Lower lobe of right lung (tissue), 2 donors: ENCODE measurements around the gene ABCA3. TPM values are rescaled to one million over a fixed set of nuclear protein-coding genes. Genes with fewer than 3 reads are reported as not detected.

Experiments
- ATAC-seq, 2 donors: fragments of 200-7000 bp; cut with Tn5 transposase; one replicate each; pipeline ENCODE4 v1.9.1; 2020 to 2022; ENCODE audit warnings: mild to moderate bottlenecking in 2 of 2, moderate library complexity in 2 of 2
- DNase-seq: peaks from one replicate; pipeline ENCODE4 v3.0.0-alpha.2; 2020
- H3K27ac ChIP-seq: fragments of 200-600 bp; one replicate; pipeline ENCODE4 v1.8.0; 2022
- H3K27me3 ChIP-seq: fragments of 200-600 bp; one replicate; pipeline ENCODE4 v1.8.0; 2022; ENCODE audit warnings: low read depth
- H3K36me3 ChIP-seq: fragments of 200-600 bp; one replicate; pipeline ENCODE4 v1.8.0; 2022; ENCODE audit warnings: mild to moderate bottlenecking
- H3K4me1 ChIP-seq: fragments of 200-600 bp; one replicate; pipeline ENCODE4 v1.8.0; 2022
- H3K4me3 ChIP-seq: fragments of 200-600 bp; one replicate; pipeline ENCODE4 v1.8.0; 2022; ENCODE audit warnings: mild to moderate bottlenecking
- H3K9me3 ChIP-seq: fragments of 200-600 bp; one replicate; pipeline ENCODE4 v1.8.0; 2022
- CTCF ChIP-seq: fragments of 200-600 bp; IDR thresholded peaks from one replicate; pipeline ENCODE4 v1.8.0; 2022; ENCODE audit warnings: antibody characterized with exemption, mild to moderate bottlenecking
- intact Hi-C: fragments of 100-400 bp; cut with DNase I; formaldehyde crosslinking; loops from one replicate; pipeline ENCODE4 v1.11.0; 2022
- total RNA-seq: library from RNA; stranded (reverse); fragmentation: NEBNext Ultra II Directional; extraction: Animal tissue kit (Norgen Biotek cat#: 25700); gene quantifications from one replicate; pipeline ENCODE4 v1.2.1, GENCODE V29; 2021
- donor health status: DM: no; HTN: yes; CAD: no; lungs with severe emphysema.

The ABCA3 gene
- total RNA-seq, 1 donor from 2014 or later, result 491 TPM

GRCh38 chr16:2296661-2297505 is 43.6 kb downstream of the ABCA3 start:
- no peak overlapping the region for H3K27ac ChIP-seq
- intact Hi-C loops, result no loop called here
- H3K27me3 ChIP-seq, result no peaks in the 10 kb centered on the region
- no peaks in the 10 kb centered on the region for H3K9me3 ChIP-seq
- H3K4me3 ChIP-seq, result no peak overlapping the region
- no peaks in the 10 kb centered on the region for H3K4me1 ChIP-seq
- DNase-seq, result no peak
- TF ChIP-seq CTCF, result peak; percentile 33
- ATAC-seq, result peak; percentile 47 to 68
- H3K36me3 ChIP-seq, result peaks cover 92% of the 10 kb centered on the region

GRCh38 chr16:2295056-2295798 is 45.3 kb downstream of the ABCA3 start:
- Histone ChIP-seq H3K4me1 (no peaks in the 10 kb centered on the region), H3K9me3 (no peaks in the 10 kb centered on the region), H3K4me3 (no peak overlapping the region), H3K27ac (no peak overlapping the region), H3K36me3 (peaks cover 98% of the 10 kb centered on the region), H3K27me3 (no peaks in the 10 kb centered on the region)
- DNase-seq (no peak), ATAC-seq (peak in 1 of 2 donors; percentile 7)
- intact Hi-C loops, result no loop called here
- TF ChIP-seq CTCF, result no peak

DNA sequence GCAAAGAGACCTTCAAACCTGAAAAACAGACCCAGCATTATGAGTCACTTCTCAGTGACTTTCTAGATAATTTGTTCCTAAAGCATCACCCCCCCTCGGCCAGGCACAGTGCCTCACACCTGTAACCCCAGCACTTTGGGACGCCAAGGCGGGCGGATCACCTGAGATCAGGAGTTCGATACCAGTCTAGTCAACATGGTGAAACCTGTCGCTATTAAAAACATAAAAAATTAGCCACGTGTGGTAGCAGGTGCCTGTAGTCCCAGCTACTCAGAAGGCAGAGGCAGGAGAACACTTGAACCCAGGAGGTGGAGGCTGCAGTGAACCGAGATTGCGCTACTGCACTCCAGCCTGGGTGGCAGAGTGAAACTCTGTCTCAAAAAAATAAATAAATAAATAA is 48.3 kb downstream of the ABCA3 start:
- TF ChIP-seq CTCF, result no peak
- intact Hi-C loops, result no loop called here
- DNase-seq (no peak), ATAC-seq (no peak)
- H3K27ac ChIP-seq, result no peak overlapping the region
- H3K4me1 ChIP-seq, result no peaks in the 10 kb centered on the region
- H3K36me3 ChIP-seq, result peaks cover 98% of the 10 kb centered on the region
- no peak overlapping the region for H3K4me3 ChIP-seq
- no peaks in the 10 kb centered on the region for H3K9me3 ChIP-seq
- H3K27me3 ChIP-seq, result no peaks in the 10 kb centered on the region

DNA sequence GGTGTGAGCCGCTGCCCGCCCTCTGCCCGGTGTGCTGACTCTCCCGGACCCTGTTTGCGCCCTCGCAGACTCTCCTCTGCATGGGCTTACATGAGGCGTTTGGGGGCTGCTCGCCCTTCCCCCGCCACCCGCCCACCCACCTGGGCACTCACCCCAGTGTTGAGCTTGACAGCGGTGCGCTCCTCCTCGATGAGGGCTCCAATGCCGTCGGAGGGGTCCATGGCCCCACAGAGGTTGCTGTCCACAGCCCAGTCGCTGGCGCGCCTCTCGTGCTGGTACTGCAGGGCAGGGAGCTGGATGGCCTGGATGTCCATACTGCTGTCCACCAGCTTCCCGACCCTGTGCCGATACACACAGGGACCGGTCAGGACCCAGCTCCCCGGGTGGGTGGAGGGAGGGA is 51.2 kb downstream of the ABCA3 start:
- ATAC-seq (peak in 1 of 2 donors; percentile 2), DNase-seq (no peak)
- peaks cover 98% of the 10 kb centered on the region for H3K36me3 ChIP-seq

DNA sequence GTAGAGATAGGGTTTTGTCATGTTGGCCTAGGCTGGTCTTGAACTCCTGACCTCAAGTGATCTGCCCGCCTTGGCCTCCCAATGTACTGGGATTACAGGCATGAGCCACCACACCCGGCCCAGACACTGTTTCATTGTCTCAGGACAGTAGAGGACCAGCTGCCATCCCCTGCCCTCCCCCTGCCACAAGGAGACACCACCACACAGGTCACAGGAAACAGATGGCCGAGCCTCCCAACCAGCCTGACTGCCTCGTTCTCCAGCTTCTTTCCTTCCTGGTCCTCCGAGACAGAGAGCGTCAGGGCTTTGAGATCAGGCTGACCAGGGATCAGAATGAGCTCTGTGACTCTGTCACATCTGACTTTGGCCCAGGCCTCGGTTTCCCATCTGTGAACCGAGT is 51.8 kb downstream of the ABCA3 start:
- DNase-seq, result no peak

More for the DNA sequence above, 51.2 kb downstream of the ABCA3 start:
- TF ChIP-seq CTCF, result no peak
- Histone ChIP-seq H3K27me3 (no peaks in the 10 kb centered on the region), H3K27ac (no peak overlapping the region), H3K9me3 (no peaks in the 10 kb centered on the region), H3K4me1 (no peaks in the 10 kb centered on the region), H3K4me3 (no peak overlapping the region)
- intact Hi-C loops, result no loop called here

More for the DNA sequence above, 51.8 kb downstream of the ABCA3 start:
- Histone ChIP-seq H3K27ac (no peak overlapping the region), H3K27me3 (no peaks in the 10 kb centered on the region), H3K9me3 (no peaks in the 10 kb centered on the region), H3K4me3 (no peak overlapping the region), H3K36me3 (peaks cover 98% of the 10 kb centered on the region), H3K4me1 (no peaks in the 10 kb centered on the region)
- intact Hi-C loops, result no loop called here
- no peak for TF ChIP-seq CTCF
- ATAC-seq, result no peak
